SK-N-SH treated with all-trans-retinoic acid at 6 μM for 48 hours (cell line): ENCODE results near the gene DYRK3.

Source experiments
- ATAC-seq: fragments of 200-7000 bp; cut with Tn5 transposase; 3 replicates; pipeline ENCODE4 v1.9.1; 2020; ENCODE audit warnings: mild to moderate bottlenecking, moderate library complexity
- ARNTL ChIP-seq: fragments of 450-650 bp; formaldehyde crosslinking; IDR thresholded peaks from 2 replicates; pipeline ENCODE4 v1.5.0; 2020; ENCODE audit warnings: low read depth, mild to moderate bottlenecking, moderate library complexity, borderline replicate concordance
- BACH2 ChIP-seq: fragments of 250-450 bp; sonication (Bioruptor Pico); IDR thresholded peaks from 2 replicates; pipeline ENCODE4 v1.9.0; 2021; ENCODE audit warnings: mild to moderate bottlenecking, borderline replicate concordance
- CSDC2 ChIP-seq: fragments of 250-450 bp; sonication (Bioruptor Pico); IDR thresholded peaks from 2 replicates; pipeline ENCODE4 v1.5.0; 2020; ENCODE audit warnings: mild to moderate bottlenecking, moderate library complexity
- GLIS3 ChIP-seq: fragments of 250-450 bp; sonication (Bioruptor Pico); IDR thresholded peaks from 2 replicates; pipeline ENCODE4 v1.5.0; 2020; ENCODE audit warnings: mild to moderate bottlenecking, moderate library complexity
- ISL1 ChIP-seq: fragments of 250-450 bp; sonication (Bioruptor Pico); IDR thresholded peaks from 2 replicates; pipeline ENCODE4 v2.1.2; 2022; ENCODE audit warnings: mild to moderate bottlenecking, moderate library complexity
- OSR1 ChIP-seq: fragments of 250-450 bp; sonication (Bioruptor Pico); IDR thresholded peaks from 2 replicates; pipeline ENCODE4 v1.8.0; 2022; ENCODE audit warnings: moderate library complexity, mild to moderate bottlenecking, inconsistent platforms
- PPARA ChIP-seq: fragments of 250-450 bp; sonication (Bioruptor Pico); IDR thresholded peaks from 2 replicates; pipeline ENCODE4 v1.5.0; 2020; ENCODE audit warnings: mild to moderate bottlenecking, borderline replicate concordance
- RARB ChIP-seq: fragments of 250-450 bp; sonication (Bioruptor Pico); IDR thresholded peaks from 2 replicates; pipeline ENCODE4 v1.8.0; 2021; ENCODE audit warnings: mild to moderate bottlenecking, moderate library complexity
- SNAI2 ChIP-seq: fragments of 250-450 bp; sonication (Bioruptor Pico); IDR thresholded peaks from 2 replicates; pipeline ENCODE4 v1.5.0; 2020; ENCODE audit warnings: mild to moderate bottlenecking, moderate library complexity
- TCF4 ChIP-seq: fragments of 250-450 bp; sonication (Bioruptor Pico); IDR thresholded peaks from 2 replicates; pipeline ENCODE4 v1.8.0; 2021; ENCODE audit warnings: mild to moderate bottlenecking, moderate library complexity, borderline replicate concordance
- TOX ChIP-seq: fragments of 250-450 bp; sonication (Bioruptor Pico); IDR thresholded peaks from 2 replicates; pipeline ENCODE4 v1.8.0; 2021; ENCODE audit warnings: mild to moderate bottlenecking, moderate library complexity, borderline replicate concordance
- ZC3H10 ChIP-seq: fragments of 250-450 bp; sonication (Bioruptor Pico); IDR thresholded peaks from 2 replicates; pipeline ENCODE4 v1.5.1; 2021; ENCODE audit warnings: mild to moderate bottlenecking, moderate library complexity
- ZFP3 ChIP-seq: fragments of 250-450 bp; sonication (Bioruptor Pico); IDR thresholded peaks from 2 replicates; pipeline ENCODE4 v1.5.0; 2020; ENCODE audit warnings: mild to moderate bottlenecking, moderate library complexity
- ZFP30 ChIP-seq: fragments of 450-650 bp; formaldehyde crosslinking; IDR thresholded peaks from 2 replicates; pipeline ENCODE4 v1.5.0; 2022; ENCODE audit warnings: mild to moderate bottlenecking, moderate library complexity
- ZNF70 ChIP-seq: fragments of 450-650 bp; formaldehyde crosslinking; IDR thresholded peaks from 2 replicates; pipeline ENCODE4 v1.5.0; 2020; ENCODE audit warnings: mild to moderate bottlenecking, moderate library complexity
- ZNF8 ChIP-seq: fragments of 450-650 bp; formaldehyde crosslinking; IDR thresholded peaks from 2 replicates; pipeline ENCODE4 v1.5.0; 2020; ENCODE audit warnings: mild to moderate bottlenecking, moderate library complexity
- TF ChIP-seq, protein P1 (sequence below): fragments of 250-450 bp; sonication (Bioruptor Pico); IDR thresholded peaks from 2 replicates; pipeline ENCODE4 v1.5.1; 2021; ENCODE audit warnings: mild to moderate bottlenecking, moderate library complexity
- TF ChIP-seq, protein P2 (sequence below): fragments of 250-450 bp; sonication (Bioruptor Pico); IDR thresholded peaks from 2 replicates; pipeline ENCODE4 v1.8.0; 2020; ENCODE audit warnings: mild to moderate bottlenecking, moderate library complexity, borderline replicate concordance
- TF ChIP-seq, protein P3 (sequence below): fragments of 250-450 bp; sonication (Bioruptor Pico); IDR thresholded peaks from 2 replicates; pipeline ENCODE4 v1.5.0; 2020; ENCODE audit warnings: mild to moderate bottlenecking, moderate library complexity

DYRK3 gene

GRCh38 chr1:206666031-206666561 is 30.8 kb downstream of the DYRK3 start:
- TF ChIP-seq ARNTL (CRISPR knock-in tag) (no peak), ZFP3 (no peak)
- no peak for ATAC-seq

DNA sequence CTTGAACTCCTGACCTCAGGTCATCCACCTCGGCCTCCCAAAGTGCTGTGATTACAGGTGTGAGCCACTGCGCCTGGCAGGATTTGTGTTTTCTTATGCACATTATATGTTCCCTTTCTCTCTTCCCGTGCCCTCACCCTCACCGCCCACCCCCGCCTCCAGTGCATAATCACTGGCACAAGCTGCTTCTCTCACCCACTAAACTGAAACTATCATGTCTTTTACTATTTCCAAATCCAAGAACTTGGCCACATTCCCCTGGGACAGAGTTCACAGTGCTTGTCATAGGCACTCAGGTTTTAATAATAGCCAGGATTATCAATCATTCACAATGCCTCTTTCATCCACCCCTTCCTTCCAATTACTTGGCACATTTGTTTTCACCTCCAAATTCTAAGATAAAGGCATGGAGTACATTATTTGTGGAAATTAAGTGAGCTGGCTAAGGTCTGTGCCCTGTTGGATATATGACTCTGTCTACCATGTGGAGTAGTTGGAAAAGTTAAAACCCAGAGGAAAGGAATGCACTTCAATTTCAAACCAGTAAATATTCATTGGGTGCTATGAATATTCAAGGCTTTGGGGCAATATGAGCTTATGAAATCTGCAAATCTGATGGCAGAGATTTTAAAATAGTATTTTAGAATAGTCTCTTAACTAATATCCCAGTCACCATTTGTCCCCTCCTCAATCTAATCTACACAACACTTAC is 31.8 kb downstream of the DYRK3 start:
- ATAC-seq, result no peak
- TF ChIP-seq GLIS3 (CRISPR knock-in tag) (no peak), PPARA (CRISPR knock-in tag) (no peak), BACH2 (CRISPR knock-in tag) (no peak), CSDC2 (CRISPR knock-in tag) (no peak), ISL1 (CRISPR knock-in tag) (no peak)
- TF ChIP-seq, protein P1, sequence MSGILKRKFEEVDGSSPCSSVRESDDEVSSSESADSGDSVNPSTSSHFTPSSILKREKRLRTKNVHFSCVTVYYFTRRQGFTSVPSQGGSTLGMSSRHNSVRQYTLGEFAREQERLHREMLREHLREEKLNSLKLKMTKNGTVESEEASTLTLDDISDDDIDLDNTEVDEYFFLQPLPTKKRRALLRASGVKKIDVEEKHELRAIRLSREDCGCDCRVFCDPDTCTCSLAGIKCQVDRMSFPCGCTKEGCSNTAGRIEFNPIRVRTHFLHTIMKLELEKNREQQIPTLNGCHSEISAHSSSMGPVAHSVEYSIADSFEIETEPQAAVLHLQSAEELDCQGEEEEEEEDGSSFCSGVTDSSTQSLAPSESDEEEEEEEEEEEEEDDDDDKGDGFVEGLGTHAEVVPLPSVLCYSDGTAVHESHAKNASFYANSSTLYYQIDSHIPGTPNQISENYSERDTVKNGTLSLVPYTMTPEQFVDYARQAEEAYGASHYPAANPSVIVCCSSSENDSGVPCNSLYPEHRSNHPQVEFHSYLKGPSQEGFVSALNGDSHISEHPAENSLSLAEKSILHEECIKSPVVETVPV (CRISPR knock-in tag), result no peak

DNA sequence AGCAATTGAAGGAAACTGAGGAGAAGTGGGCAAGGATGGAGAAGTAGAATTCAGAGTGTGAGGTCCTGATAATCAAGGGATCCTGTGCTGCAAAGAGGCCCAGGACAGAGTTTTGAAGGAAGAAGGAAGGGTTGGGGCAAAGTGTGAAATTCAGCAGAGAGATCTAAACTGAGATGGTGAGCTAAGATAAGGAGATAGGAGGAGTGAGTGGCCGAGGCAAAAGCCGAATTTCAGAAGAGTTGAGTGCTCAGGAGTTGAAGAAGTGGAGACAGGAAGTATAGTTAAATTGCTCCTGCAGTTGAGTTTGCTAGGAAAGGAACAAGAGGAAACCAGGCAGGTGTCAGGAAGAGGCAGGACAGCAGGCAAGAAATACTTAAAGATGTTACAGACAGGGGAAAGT is 33.0 kb downstream of the DYRK3 start:
- no peak for TF ChIP-seq PPARA (CRISPR knock-in tag)
- TF ChIP-seq SNAI2 (CRISPR knock-in tag), result no peak
- TF ChIP-seq, protein P2, sequence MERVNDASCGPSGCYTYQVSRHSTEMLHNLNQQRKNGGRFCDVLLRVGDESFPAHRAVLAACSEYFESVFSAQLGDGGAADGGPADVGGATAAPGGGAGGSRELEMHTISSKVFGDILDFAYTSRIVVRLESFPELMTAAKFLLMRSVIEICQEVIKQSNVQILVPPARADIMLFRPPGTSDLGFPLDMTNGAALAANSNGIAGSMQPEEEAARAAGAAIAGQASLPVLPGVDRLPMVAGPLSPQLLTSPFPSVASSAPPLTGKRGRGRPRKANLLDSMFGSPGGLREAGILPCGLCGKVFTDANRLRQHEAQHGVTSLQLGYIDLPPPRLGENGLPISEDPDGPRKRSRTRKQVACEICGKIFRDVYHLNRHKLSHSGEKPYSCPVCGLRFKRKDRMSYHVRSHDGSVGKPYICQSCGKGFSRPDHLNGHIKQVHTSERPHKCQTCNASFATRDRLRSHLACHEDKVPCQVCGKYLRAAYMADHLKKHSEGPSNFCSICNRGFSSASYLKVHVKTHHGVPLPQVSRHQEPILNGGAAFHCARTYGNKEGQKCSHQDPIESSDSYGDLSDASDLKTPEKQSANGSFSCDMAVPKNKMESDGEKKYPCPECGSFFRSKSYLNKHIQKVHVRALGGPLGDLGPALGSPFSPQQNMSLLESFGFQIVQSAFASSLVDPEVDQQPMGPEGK (CRISPR knock-in tag), result no peak
- no peak for TF ChIP-seq GLIS3 (CRISPR knock-in tag)
- TF ChIP-seq TOX (CRISPR knock-in tag), result no peak
- TF ChIP-seq RARB (CRISPR knock-in tag), result no peak
- TF ChIP-seq CSDC2 (CRISPR knock-in tag), result no peak
- TF ChIP-seq ZC3H10 (CRISPR knock-in tag), result no peak
- no peak for TF ChIP-seq ZFP30 (CRISPR knock-in tag)
- TF ChIP-seq ZNF8 (CRISPR knock-in tag), result no peak
- TF ChIP-seq BACH2 (CRISPR knock-in tag), result no peak
- TF ChIP-seq, protein P1 (CRISPR knock-in tag), result no peak

DNA sequence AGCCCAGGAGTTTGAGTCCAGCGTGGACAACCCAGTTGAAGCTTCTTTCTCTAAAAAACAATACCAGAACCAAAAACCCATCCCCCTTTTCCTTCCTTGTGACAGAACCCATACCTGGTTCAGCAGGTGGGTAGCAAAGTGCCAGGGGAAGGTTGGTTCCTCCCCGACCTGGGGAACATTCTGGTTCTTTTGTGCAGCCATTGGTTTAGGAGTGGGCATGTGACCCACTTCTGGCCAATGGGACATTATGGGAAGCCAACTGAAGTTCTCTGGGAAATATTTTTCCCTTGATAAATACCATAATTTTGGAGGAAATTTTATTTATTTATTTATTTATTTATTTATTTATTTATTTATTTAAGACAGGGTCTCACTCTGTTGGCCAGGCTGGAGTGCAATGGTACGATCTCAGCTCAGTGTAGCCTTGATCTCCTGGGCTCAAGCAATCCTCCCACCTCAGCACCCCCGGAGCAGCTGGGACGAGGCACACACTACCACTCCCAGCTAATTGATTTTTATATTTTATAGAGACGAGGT is 33.6 kb downstream of the DYRK3 start:
- ATAC-seq, result no peak
- TF ChIP-seq RARB (CRISPR knock-in tag) (no peak), ISL1 (CRISPR knock-in tag) (no peak), OSR1 (CRISPR knock-in tag) (no peak), PPARA (CRISPR knock-in tag) (no peak)
- TF ChIP-seq, protein P1 (CRISPR knock-in tag), result no peak

More for the DNA sequence above, 33.0 kb downstream of the DYRK3 start:
- ATAC-seq, result no peak

DNA sequence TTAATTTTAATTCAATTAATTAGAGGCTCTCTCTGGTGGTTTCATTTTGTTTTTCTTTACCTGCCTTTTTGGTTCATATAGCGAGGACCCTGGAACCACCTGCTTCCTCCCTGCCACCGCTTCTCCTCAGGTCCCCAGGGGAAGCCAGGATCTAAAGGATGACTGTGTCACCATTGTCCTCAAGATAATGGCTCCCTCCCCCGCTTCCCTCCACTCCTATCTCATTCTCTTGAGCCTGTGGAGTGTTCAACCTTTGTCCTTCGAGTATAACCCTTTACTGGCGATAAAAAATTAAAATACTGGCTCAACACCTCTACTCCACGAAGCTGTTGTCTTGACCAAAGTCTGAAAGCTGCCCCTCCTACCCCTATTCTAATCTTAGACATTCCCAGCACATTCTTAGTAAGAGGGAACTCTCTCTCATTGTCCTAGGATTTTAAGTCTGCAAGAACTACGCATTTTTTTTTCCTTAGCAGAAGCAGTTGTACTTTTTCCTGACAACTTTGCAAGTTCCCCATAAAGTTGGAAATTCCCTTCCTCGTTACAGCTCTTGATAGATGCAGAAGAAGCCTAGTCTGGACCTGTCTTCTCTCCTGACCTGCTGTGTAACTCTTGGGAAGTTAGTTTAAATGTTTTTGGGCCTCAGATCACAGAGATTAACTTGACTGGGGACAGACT is 36.8 kb downstream of the DYRK3 start:
- ATAC-seq, result no peak
- TF ChIP-seq BACH2 (CRISPR knock-in tag) (no peak), RARB (CRISPR knock-in tag) (no peak), ZC3H10 (CRISPR knock-in tag) (no peak), TOX (CRISPR knock-in tag) (no peak), OSR1 (CRISPR knock-in tag) (no peak), TCF4 (CRISPR knock-in tag) (no peak), ARNTL (CRISPR knock-in tag) (no peak), GLIS3 (CRISPR knock-in tag) (no peak), ISL1 (CRISPR knock-in tag) (no peak), ZNF70 (CRISPR knock-in tag) (no peak), SNAI2 (CRISPR knock-in tag) (no peak)
- TF ChIP-seq, protein P3, sequence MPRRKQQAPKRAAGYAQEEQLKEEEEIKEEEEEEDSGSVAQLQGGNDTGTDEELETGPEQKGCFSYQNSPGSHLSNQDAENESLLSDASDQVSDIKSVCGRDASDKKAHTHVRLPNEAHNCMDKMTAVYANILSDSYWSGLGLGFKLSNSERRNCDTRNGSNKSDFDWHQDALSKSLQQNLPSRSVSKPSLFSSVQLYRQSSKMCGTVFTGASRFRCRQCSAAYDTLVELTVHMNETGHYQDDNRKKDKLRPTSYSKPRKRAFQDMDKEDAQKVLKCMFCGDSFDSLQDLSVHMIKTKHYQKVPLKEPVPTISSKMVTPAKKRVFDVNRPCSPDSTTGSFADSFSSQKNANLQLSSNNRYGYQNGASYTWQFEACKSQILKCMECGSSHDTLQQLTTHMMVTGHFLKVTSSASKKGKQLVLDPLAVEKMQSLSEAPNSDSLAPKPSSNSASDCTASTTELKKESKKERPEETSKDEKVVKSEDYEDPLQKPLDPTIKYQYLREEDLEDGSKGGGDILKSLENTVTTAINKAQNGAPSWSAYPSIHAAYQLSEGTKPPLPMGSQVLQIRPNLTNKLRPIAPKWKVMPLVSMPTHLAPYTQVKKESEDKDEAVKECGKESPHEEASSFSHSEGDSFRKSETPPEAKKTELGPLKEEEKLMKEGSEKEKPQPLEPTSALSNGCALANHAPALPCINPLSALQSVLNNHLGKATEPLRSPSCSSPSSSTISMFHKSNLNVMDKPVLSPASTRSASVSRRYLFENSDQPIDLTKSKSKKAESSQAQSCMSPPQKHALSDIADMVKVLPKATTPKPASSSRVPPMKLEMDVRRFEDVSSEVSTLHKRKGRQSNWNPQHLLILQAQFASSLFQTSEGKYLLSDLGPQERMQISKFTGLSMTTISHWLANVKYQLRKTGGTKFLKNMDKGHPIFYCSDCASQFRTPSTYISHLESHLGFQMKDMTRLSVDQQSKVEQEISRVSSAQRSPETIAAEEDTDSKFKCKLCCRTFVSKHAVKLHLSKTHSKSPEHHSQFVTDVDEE, result no peak
- TF ChIP-seq, protein P1 (CRISPR knock-in tag), result no peak
